ENCODE results near the gene PCDHB8.
"Not testable (repeated sequence)": the region's sequence is repeated elsewhere in the genome, so short reads cannot be mapped to it uniquely, and the experiment has no call there.

PCDHB8 gene

GRCh38 chr5:141177577-141178191 is at the start of gene PCDHB8:
Gene PCDHB8, plus strand, starts transcription at chr5:141177790. Its CDS starts 245 bp downstream, at chr5:141178035.
- DNase-seq (ENCODE audit: low spot score) = not testable (repeated sequence)

DNA sequence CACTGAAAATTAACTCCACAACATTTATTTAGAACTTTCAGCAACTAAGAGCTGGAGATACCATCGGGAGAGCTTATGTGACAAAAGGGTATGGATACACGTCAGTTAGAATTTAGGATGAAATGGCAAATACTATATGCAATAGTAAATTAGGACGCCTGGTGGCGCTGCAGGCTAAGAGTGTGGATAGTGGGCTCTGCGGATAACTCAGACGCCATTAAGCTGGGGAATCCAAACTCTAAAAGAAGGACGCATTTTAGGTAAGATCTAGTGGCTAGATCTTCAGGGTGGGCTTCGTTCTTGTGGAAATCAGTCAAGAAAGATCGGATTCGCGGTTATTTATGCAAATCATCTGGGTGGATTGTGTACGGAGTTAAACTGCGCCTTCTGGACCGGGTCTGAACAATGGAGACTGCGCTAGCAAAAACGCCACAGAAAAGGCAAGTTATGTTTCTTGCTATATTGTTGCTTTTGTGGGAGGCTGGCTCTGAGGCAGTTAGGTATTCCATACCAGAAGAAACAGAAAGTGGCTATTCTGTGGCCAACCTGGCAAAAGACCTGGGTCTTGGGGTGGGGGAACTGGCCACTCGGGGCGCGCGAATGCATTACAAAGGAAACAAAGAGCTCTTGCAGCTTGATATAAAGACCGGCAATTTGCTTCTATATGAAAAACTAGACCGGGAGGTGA is 42.4 kb upstream of the PCDHB8 start, which contains the start of gene PCDHB5:
TSS of gene PCDHB5 (plus strand) at position 177 of the 688 bp plus-strand sequence. CDS start at position 406, 229 bp downstream.
- peak; percentile 38 for DNase-seq (ENCODE audit: low spot score)

DNA sequence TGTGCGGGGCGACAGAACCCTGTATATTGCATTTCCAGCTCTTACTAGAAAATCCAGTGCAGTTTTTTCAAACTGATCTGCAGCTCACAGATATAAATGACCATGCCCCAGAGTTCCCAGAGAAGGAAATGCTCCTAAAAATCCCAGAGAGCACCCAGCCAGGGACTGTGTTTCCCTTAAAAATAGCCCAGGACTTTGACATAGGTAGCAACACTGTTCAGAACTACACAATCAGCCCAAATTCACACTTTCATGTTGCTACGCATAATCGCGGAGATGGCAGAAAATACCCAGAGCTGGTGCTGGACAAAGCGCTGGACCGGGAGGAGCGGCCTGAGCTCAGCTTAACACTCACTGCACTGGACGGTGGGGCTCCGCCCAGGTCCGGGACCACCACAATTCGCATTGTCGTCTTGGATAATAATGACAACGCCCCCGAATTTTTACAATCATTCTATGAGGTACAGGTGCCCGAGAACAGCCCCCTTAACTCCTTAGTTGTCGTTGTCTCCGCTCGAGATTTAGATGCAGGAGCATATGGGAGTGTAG is 41.8 kb upstream of the PCDHB8 start:
- DNase-seq (ENCODE audit: low spot score) = no peak

- DNase-seq (ENCODE audit: low spot score) = not testable (repeated sequence)
Measured at GRCh38 chr5:141137346-141137745, 40.2 kb upstream of the PCDHB8 start.

GRCh38 chr5:141149812-141150211 is 27.8 kb upstream of the PCDHB8 start, which contains the start of gene PCDHB6:
Gene PCDHB6, plus strand, starts transcription at chr5:141150057. Its CDS starts 201 bp downstream, at chr5:141150258.
- no peak for DNase-seq (ENCODE audit: low spot score)

DNA sequence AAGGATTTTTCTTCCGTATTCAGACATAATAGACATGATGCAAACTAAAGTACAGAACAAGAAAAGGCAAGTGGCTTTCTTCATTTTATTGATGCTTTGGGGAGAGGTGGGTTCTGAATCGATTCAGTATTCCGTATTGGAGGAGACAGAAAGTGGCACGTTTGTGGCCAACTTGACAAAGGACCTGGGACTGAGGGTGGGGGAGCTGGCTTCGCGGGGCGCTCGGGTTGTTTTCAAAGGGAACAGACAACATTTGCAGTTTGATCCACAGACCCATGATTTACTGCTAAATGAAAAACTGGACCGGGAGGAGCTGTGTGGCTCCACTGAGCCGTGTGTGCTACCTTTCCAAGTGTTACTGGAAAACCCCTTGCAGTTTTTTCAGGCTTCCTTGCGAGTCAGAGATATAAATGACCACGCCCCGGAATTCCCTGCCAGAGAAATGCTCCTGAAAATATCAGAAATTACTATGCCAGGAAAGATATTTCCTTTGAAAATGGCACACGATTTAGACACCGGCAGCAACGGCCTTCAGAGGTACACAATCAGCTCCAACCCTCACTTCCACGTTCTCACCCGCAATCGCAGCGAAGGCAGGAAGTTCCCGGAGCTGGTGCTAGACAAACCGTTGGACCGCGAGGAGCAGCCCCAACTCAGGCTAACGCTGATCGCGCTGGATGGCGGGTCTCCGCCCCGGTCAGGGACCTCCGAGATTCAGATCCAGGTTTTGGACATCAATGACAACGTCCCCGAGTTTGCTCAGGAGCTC is 27.2 kb upstream of the PCDHB8 start:
- DNase-seq (ENCODE audit: low spot score) = no peak

DNA sequence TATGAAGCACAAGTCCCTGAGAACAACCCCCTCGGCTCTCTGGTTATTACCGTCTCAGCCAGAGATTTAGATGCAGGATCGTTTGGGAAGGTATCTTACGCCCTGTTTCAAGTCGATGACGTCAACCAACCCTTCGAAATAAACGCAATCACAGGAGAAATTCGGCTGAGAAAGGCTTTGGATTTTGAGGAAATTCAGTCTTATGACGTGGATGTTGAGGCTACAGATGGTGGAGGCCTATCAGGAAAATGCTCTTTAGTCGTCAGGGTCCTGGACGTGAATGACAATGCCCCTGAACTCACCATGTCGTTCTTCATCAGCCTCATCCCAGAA is 26.6 kb upstream of the PCDHB8 start:
- no peak for DNase-seq (ENCODE audit: low spot score)

GRCh38 chr5:141151632-141152031 is 26.0 kb upstream of the PCDHB8 start:
- not testable (repeated sequence) for DNase-seq (ENCODE audit: low spot score)

GRCh38 chr5:141152096-141152495 is 25.5 kb upstream of the PCDHB8 start:
- not testable (repeated sequence) for DNase-seq (ENCODE audit: low spot score)

DNA sequence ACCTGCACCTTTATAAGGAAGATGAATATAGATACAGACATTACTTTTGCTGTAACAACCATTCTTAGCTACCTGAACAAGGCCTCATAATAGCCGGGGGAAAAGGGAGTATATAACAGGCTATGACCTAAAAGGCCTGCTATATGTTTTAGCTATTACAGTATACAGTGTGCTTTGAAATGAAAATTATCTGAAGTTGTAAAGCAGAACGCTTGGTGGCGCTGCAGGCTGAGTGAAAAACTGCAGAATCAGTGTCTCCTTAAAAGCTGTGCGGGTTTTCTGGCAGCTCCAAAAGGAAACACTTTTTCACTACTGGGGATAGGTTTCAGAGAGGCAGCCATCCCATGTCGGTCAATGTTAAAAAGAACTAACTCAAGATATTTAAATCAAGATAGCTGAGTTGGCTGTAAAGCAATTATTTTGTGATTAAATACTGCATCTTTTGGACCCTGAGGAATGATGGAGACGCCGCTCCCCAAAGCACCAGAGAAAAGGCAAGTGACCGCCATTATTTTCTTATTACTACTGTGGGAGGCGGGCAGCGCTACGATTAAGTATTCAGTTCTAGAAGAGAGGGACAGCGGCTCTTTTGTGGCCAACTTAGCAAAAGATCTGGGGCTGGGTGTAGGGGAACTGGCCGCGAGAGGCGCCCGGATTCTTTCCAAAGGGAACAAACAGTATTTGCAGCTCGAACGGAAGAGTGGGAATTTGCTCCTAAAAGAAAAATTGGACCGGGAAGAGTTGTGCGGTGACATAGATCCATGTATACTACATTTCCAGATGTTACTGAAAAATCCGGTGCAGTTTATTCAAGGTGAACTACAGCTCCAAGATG is 21.8 kb upstream of the PCDHB8 start:
- DNase-seq (ENCODE audit: low spot score) = no peak

GRCh38 chr5:141157356-141157755 is 20.2 kb upstream of the PCDHB8 start:
- not testable (repeated sequence) for DNase-seq (ENCODE audit: low spot score)

DNA sequence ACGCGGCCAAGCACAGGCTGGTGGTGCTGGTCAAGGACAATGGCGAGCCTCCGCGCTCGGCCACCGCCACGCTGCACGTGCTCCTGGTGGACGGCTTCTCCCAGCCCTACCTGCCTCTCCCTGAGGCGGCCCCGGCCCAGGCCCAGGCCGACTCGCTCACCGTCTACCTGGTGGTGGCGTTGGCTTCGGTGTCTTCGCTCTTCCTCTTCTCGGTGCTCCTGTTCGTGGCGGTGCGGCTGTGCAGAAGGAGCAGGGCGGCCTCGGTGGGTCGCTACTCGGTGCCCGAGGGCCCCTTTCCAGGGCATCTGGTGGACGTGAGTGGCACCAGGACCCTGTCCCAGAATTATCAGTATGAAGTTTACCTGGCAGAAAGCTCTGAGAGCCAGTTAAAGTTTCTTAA is 19.7 kb upstream of the PCDHB8 start:
- not testable (repeated sequence) for DNase-seq (ENCODE audit: low spot score)

DNA sequence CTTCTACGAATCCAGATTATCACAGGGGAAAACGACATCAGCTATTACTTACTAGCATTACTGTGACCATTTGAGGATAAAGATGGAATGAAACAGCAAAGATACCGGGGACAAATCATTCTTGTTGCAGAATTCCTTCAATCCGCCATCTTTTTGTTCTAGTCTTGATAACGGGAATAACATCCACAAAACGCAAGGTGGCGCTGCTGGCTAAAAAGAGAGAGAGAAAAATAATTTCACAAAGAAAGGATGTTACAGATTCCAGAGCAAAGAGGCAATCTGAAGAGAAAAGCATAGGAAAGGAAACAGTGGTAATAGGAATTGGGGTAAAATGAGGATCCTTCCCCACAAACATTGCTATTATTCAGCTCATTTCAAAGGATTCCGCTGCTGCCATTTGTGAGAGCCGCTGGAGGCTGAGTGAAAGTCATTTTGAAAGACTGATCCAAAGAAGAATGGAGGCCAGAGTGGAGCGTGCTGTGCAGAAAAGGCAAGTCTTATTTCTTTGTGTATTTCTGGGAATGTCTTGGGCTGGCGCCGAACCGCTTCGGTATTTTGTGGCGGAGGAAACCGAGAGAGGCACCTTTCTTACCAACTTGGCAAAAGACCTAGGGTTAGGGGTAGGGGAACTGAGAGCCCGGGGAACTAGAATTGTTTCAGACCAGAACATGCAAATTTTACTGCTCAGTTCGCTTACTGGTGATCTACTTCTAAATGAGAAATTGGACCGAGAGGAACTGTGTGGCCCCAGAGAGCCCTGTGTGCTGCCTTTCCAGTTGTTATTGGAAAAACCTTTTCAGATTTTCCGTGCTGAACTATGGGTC is 5.0 kb upstream of the PCDHB8 start, which contains the start of gene PCDHB7:
TSS of gene PCDHB7 (plus strand) at position 264 of the 824 bp plus-strand sequence. CDS start at position 456, 192 bp downstream.
- DNase-seq (ENCODE audit: low spot score) = peak; percentile 47

DNA sequence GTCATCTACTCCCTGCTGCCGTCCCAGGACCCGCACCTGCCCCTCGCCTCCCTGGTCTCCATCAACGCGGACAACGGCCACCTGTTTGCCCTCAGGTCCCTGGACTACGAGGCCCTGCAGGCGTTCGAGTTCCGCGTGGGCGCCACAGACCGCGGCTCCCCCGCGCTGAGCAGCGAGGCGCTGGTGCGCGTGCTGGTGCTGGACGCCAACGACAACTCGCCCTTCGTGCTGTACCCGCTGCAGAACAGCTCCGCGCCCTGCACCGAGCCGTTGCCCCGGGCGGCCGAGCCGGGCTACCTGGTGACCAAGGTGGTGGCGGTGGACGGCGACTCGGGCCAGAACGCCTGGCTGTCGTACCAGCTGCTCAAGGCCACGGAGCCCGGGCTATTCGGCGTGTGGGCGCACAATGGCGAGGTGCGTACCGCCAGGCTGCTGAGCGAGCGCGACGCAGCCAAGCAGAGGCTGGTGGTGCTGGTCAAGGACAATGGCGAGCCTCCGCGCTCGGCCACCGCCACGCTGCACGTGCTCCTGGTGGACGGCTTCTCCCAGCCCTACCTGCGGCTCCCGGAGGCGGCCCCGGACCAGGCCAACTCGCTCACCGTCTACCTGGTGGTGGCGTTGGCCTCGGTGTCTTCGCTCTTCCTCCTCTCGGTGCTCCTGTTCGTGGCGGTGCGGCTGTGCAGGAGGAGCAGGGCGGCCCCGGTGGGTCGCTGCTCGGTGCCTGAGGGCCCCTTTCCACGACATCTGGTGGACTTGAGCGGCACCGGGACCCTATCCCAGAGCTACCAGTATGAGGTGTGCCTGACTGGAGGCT is 3.1 kb upstream of the PCDHB8 start:
- not testable (repeated sequence) for DNase-seq (ENCODE audit: low spot score)

DNA sequence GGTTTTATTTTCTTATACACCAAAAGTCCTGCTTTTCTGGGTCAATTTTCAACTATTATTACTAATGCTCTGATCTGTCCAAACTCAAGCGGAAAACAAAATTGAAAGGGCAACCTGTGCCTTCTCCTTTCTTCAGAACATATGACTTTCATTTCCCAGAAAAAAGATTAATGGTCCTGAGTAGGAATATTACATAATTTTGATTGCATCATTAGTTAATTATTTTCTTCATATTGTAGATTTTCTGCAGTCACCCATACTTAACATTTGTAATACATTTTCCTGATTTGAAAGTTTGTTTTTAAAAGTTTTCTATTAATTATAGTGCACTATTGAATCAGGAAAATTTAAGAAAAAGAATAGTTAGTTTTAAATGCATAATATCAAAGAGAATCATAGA is 1.7 kb upstream of the PCDHB8 start:
- DNase-seq (ENCODE audit: low spot score) = no peak

GRCh38 chr5:141179371-141179770 is 1.8 kb downstream of the PCDHB8 start:
- DNase-seq (ENCODE audit: low spot score) = not testable (repeated sequence)

DNA sequence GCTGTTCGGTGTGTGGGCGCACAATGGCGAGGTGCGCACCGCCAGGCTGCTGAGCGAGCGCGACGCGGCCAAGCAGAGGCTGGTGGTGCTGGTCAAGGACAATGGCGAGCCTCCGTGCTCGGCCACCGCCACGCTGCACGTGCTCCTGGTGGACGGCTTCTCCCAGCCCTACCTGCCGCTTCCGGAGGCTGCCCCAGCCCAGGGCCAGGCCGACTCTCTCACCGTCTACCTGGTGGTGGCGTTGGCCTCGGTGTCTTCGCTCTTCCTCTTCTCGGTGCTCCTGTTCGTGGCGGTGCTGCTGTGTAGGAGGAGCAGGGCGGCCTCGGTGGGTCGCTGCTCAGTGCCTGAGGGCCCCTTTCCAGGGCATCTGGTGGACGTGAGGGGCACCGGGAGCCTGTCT is 2.3 kb downstream of the PCDHB8 start:
- not testable (repeated sequence) for DNase-seq (ENCODE audit: low spot score)

- no peak for DNase-seq (ENCODE audit: low spot score)
Measured at GRCh38 chr5:141180313-141180712, 2.7 kb downstream of the PCDHB8 start.

DNA sequence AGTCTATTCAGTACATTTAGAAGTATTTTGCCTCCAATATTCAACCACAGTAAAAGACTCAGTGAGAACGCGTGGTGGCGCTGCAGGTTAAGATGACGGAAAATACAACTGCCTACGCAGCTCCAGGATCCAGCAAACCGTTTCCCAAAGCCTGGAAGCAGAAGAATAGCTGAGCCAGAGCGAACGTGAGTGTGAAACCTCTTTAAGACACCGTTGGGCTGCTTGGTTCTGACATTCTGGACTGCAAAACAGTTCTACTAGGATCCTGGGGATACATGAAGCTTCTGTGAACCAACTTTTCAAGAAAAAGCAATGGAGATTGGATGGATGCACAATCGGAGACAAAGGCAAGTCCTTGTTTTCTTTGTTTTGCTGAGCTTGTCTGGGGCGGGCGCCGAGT is 4.7 kb downstream of the PCDHB8 start, which contains the start of gene PCDHB16:
TSS of gene PCDHB16 (plus strand) at position 140 of the 400 bp plus-strand sequence. CDS start at position 313, 173 bp downstream.
- peak; percentile 30 for DNase-seq (ENCODE audit: low spot score)

Data from pons (tissue), 1 donor.